Loucy (cell line): ENCODE results near the gene ANTXR2.

Source experiments
- CTCF ChIP-seq: fragments of 200-600 bp; sonication (generic); conservative IDR thresholded peaks from 2 replicates; pipeline ENCODE4 v1.5.1; 2014; ENCODE audit warnings: mild to moderate bottlenecking, antibody characterized with exemption, low read length
- EZH2phosphoT487 ChIP-seq: fragments of 200-600 bp; IDR thresholded peaks from 2 replicates; pipeline ENCODE4 v1.6.1; 2018; ENCODE audit warnings: antibody characterized with exemption, mild to moderate bottlenecking, moderate library complexity, borderline replicate concordance

DNA sequence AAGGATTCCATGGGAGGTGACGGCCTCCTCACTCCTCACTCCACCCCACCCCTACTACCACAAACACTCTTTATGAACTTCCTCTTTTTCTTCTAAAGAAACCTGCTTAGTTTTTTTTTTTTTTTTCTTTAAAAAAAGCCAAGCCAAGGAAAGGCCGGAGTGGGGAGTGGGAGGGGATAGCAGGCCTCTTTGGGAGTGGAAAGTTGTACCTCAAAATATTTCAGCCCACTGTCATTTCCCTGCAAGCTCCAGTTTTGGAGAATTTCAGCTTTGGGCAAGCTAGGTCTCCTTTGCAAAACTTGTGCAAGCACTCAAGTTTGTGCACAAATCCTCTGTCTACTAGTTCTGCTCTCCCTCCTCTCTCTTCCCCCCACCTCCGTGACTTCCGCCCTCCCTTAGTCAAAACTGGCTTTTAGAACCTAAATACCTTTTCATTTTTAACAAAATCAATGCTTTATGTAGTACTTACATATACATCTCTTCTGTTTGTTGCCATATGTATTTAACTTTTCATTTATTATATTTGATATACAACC is 512 bp upstream of the ANTXR2 start:
- no peak for TF ChIP-seq CTCF
- no peak for TF ChIP-seq EZH2phosphoT487
